ENCODE measurements around the gene SMPDL3B.

DNA sequence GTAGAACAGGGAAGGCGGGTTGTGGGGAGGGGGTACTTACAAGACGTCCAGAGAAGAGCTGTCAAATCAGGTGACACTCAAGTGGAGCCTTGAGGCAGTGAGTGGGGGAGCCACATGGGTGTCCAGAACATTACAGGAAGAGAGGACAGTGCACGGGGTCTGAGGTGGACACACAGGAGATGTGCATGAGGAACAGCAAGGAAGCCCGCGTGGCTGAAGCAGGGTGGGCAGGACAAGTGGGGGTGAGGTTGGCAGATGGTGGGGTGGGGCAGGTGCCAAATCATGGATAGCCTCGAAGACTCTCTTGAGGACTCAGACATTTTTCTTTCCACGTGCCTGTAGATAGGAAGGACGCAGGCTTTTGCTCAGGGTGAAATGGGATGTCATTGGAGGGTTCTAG lies 921 bp downstream of the SMPDL3B start:
- no peak for TF ChIP-seq POLR2A (IDR thresholded peaks at IDR 0.05)
- TF ChIP-seq, protein P1, sequence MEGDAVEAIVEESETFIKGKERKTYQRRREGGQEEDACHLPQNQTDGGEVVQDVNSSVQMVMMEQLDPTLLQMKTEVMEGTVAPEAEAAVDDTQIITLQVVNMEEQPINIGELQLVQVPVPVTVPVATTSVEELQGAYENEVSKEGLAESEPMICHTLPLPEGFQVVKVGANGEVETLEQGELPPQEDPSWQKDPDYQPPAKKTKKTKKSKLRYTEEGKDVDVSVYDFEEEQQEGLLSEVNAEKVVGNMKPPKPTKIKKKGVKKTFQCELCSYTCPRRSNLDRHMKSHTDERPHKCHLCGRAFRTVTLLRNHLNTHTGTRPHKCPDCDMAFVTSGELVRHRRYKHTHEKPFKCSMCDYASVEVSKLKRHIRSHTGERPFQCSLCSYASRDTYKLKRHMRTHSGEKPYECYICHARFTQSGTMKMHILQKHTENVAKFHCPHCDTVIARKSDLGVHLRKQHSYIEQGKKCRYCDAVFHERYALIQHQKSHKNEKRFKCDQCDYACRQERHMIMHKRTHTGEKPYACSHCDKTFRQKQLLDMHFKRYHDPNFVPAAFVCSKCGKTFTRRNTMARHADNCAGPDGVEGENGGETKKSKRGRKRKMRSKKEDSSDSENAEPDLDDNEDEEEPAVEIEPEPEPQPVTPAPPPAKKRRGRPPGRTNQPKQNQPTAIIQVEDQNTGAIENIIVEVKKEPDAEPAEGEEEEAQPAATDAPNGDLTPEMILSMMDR (IDR thresholded peaks at IDR 0.05), result no peak

Measured in right lobe of liver (tissue), 4 donors.